Fibroblast of mammary gland (primary cell): ENCODE results near the gene LRRC56.

Source experiments
- DNase-seq: peaks from one replicate; pipeline ENCODE4 v3.0.0-alpha.2; 2010; ENCODE audit warnings: low read depth
- H3K4me3 ChIP-seq: 2 replicates; pipeline ENCODE4 v1.5.1; 2011; ENCODE audit warnings: low read depth, mild to moderate bottlenecking, low read length, moderate library complexity; ENCODE audit not compliant: control insufficient read depth
- TF ChIP-seq, protein P1 (sequence below): conservative IDR thresholded peaks from 2 replicates; pipeline ENCODE4 v1.5.1; 2011; ENCODE audit warnings: low read depth, low read length, inconsistent platforms; ENCODE audit not compliant: control insufficient read depth, insufficient read depth

Gene LRRC56

GRCh38 chr11:553083-553987 is 16.0 kb downstream of the LRRC56 start:
- DNase-seq, result no peak
- no peak overlapping the region for H3K4me3 ChIP-seq
- TF ChIP-seq, protein P1, sequence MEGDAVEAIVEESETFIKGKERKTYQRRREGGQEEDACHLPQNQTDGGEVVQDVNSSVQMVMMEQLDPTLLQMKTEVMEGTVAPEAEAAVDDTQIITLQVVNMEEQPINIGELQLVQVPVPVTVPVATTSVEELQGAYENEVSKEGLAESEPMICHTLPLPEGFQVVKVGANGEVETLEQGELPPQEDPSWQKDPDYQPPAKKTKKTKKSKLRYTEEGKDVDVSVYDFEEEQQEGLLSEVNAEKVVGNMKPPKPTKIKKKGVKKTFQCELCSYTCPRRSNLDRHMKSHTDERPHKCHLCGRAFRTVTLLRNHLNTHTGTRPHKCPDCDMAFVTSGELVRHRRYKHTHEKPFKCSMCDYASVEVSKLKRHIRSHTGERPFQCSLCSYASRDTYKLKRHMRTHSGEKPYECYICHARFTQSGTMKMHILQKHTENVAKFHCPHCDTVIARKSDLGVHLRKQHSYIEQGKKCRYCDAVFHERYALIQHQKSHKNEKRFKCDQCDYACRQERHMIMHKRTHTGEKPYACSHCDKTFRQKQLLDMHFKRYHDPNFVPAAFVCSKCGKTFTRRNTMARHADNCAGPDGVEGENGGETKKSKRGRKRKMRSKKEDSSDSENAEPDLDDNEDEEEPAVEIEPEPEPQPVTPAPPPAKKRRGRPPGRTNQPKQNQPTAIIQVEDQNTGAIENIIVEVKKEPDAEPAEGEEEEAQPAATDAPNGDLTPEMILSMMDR, result no peak

GRCh38 chr11:553988-554340 is 16.6 kb downstream of the LRRC56 start:
- no peak for DNase-seq
- TF ChIP-seq, protein P1, result no peak
- H3K4me3 ChIP-seq, result no peak overlapping the region

DNA sequence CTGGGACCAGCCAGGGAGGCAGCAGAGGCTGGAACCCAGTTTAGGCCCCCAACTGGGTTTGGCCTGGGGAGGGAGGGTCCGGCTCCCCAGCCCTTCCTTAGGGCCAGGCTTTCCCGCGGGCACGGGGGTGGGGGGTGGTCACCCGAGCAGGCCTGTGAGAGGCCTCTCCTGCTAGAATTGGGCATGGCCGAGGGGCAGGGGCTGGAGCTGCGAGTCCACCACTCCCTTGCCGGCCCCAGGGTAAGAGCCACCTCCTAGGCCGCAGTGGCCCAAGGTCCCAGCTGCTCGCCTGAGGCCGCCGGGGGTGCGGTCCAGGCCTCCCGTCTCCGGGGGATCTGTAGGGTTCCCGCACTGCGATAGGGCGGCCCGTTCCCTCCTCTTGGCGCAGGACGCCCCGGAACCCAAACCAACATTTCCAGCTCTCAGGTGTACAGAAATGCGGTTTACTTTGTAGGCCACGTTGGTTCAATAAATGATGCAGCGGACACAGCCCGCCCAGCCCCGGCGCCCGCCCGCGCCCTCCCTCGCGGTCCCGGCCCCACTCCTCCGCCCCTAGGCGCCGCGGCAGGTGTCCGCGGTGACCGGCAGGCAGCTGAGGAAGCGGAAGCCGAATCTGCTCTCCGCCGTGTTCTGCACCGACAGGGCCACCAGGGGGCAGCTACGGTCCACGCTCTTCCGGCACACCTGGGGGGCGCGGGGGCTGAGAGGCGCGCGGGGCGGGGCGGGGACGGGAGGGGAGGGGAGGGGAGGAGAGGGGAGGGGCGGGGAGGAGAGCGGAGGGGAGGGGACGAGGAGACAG is 17.3 kb downstream of the LRRC56 start:
- DNase-seq, result peak; percentile 22
- TF ChIP-seq, protein P1, result peak; percentile 42
- no peak overlapping the region for H3K4me3 ChIP-seq

- H3K4me3 ChIP-seq, result no peak overlapping the region
- TF ChIP-seq, protein P1, result no peak
- no peak for DNase-seq
Observed at GRCh38 chr11:555227-555779, 18.0 kb downstream of the LRRC56 start.

- H3K4me3 ChIP-seq, result no peak overlapping the region
- no peak for DNase-seq
- TF ChIP-seq, protein P1, result no peak
Observed at GRCh38 chr11:555780-556661, 18.7 kb downstream of the LRRC56 start.

DNA sequence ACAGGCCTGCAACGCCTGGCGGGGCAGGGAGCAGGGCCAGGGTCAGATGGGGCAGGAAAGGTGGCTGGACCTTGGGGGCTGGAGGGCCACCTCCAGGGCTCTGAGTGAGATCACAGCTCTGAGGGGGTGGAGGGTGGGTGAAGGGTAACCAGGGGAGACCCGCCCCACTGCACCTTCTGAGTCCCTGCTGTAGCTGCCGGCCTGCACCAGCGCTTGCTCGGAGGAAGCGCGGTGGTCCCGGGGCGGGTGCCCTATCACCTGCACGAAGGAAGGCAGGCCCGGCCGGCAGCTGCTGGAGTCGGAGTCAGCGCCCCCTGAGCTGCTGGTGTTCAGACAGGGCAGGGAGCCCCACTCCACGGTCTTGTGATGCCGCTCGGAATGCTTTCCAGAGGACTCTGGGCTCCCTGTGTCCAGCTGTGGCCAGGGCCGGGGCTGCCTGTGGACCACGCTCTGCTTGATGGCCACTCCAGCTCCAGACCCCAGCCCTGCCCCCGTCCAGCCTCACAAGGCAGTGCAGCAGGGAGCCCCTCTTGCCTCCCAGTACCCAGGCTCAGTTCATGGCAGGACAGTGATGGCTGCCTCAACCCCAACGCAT is 19.4 kb downstream of the LRRC56 start:
- TF ChIP-seq, protein P1, result no peak
- H3K4me3 ChIP-seq, result no peak overlapping the region
- no peak for DNase-seq
